DMS79 (cell line): ENCODE measurements around the gene XXYLT1.
A peak's percentile ranks its signal among the peaks of the same experiment; 100 is the strongest.
"Not testable (repeated sequence)": the region's sequence is repeated elsewhere in the genome, so short reads cannot be mapped to it uniquely, and the experiment has no call there.

ENCODE experiments used
- DNase-seq: peaks from one replicate; lab custom pipeline; 2025; lab: John Stamatoyannopoulos, UW

The XXYLT1 gene

GRCh38 chr3:195270817-195271409 lies at the start of gene XXYLT1:
XXYLT1 (minus strand) TSS chr3:195271159; CDS start chr3:195271058, 101 bp downstream.
- peak; percentile 83 for DNase-seq

GRCh38 chr3:195319060-195319459 lies 48.1 kb upstream of the XXYLT1 start:
- DNase-seq = no peak

- no peak for DNase-seq
Measured at GRCh38 chr3:195312714-195313113, 41.8 kb upstream of the XXYLT1 start.

GRCh38 chr3:195307711-195308110 lies 36.8 kb upstream of the XXYLT1 start:
- no peak for DNase-seq

GRCh38 chr3:195306369-195306768 lies 35.4 kb upstream of the XXYLT1 start:
- no peak for DNase-seq

GRCh38 chr3:195302431-195302830 lies 31.5 kb upstream of the XXYLT1 start:
- DNase-seq = no peak

GRCh38 chr3:195297446-195297845 lies 26.5 kb upstream of the XXYLT1 start:
- DNase-seq = no peak

- no peak for DNase-seq
Measured at GRCh38 chr3:195296662-195297061, 25.7 kb upstream of the XXYLT1 start.

GRCh38 chr3:195291121-195291520 lies 20.2 kb upstream of the XXYLT1 start:
- DNase-seq = no peak

- not testable (repeated sequence) for DNase-seq
Measured at GRCh38 chr3:195290643-195291042, 19.7 kb upstream of the XXYLT1 start.

GRCh38 chr3:195286115-195286872 lies 15.3 kb upstream of the XXYLT1 start:
- no peak for DNase-seq

GRCh38 chr3:195285372-195285771 lies 14.4 kb upstream of the XXYLT1 start:
- DNase-seq = no peak

GRCh38 chr3:195284842-195285241 lies 13.9 kb upstream of the XXYLT1 start:
- no peak for DNase-seq

GRCh38 chr3:195282961-195283360 lies 12.0 kb upstream of the XXYLT1 start:
- DNase-seq = no peak

GRCh38 chr3:195274259-195274966 lies 3.5 kb upstream of the XXYLT1 start:
- DNase-seq = no peak

- peak; percentile 94 for DNase-seq
Measured at GRCh38 chr3:195271410-195272243, 668 bp upstream of the XXYLT1 start.

- peak; percentile 61 for DNase-seq
Measured at GRCh38 chr3:195270079-195270816, 711 bp downstream of the XXYLT1 start.

- no peak for DNase-seq
Measured at GRCh38 chr3:195269375-195270078, 1.4 kb downstream of the XXYLT1 start.

GRCh38 chr3:195268576-195269309 lies 2.2 kb downstream of the XXYLT1 start:
- no peak for DNase-seq

GRCh38 chr3:195267096-195267495 lies 3.9 kb downstream of the XXYLT1 start:
- DNase-seq = no peak
